Breast epithelium (tissue), 4 donors: ENCODE results near the gene ADGRG1. TPM values are rescaled to one million over a fixed set of nuclear protein-coding genes. Genes with fewer than 3 reads are reported as not detected.

Experiments
- DNase-seq, 2 donors: peaks; one replicate each; pipeline ENCODE4 v3.0.0-alpha.2; 2019; ENCODE audit warnings: low spot score in 2 of 2
- H3K27ac ChIP-seq, 2 donors: fragments of 200-600 bp; sonication (generic) in 1 of 2; one replicate each; pipeline ENCODE4 v1.5.1; 2016 to 2019; ENCODE audit warnings: mild to moderate bottlenecking in 1 of 2
- H3K27me3 ChIP-seq, 2 donors: fragments of 200-600 bp; sonication (generic) in 1 of 2; one replicate each; pipeline versions ENCODE4 v1.5.1 to v1.6.0; 2017 to 2019; ENCODE audit warnings: control low read depth in 1 of 2, mild to moderate bottlenecking in 1 of 2
- H3K36me3 ChIP-seq: fragments of 200-600 bp; one replicate; pipeline ENCODE4 v1.5.1; 2019
- H3K4me1 ChIP-seq, 2 donors: fragments of 200-600 bp; sonication (generic); one replicate each; pipeline ENCODE4 v1.5.1; 2016 to 2019; ENCODE audit warnings: control low read depth in 1 of 2
- H3K4me3 ChIP-seq, 3 donors: fragments of 200-600 bp; sonication (generic); 1 replicate in 2 of 3; 2 replicates in 1 of 3; pipeline ENCODE4 v1.5.1; 2016 to 2019; ENCODE audit warnings: mild to moderate bottlenecking in 3 of 3, moderate library complexity in 2 of 3
- H3K9me3 ChIP-seq, 2 donors: fragments of 200-600 bp; sonication (generic) in 1 of 2; one replicate each; pipeline ENCODE4 v1.5.1; 2016 to 2019; ENCODE audit warnings: control low read depth in 1 of 2
- CTCF ChIP-seq, 3 donors: fragments of 450-650 bp; IDR thresholded peaks; one replicate each; pipeline ENCODE4 v1.5.1; 2016 to 2017; ENCODE audit warnings: antibody characterized with exemption in 3 of 3, mild to moderate bottlenecking in 3 of 3, moderate library complexity in 3 of 3
- POLR2A ChIP-seq: fragments of 450-650 bp; IDR thresholded peaks from one replicate; pipeline ENCODE4 v1.6.1; 2016; ENCODE audit warnings: antibody characterized with exemption, mild to moderate bottlenecking, moderate library complexity
- POLR2AphosphoS5 ChIP-seq, 3 donors: sonication (generic); formaldehyde crosslinking; IDR thresholded peaks; one replicate each; pipeline ENCODE4 v1.6.1; 2017; ENCODE audit warnings: antibody characterized with exemption in 3 of 3
- intact Hi-C: fragments of 100-400 bp; cut with DNase I; formaldehyde crosslinking; loops from one replicate; pipeline ENCODE4 v1.15.1; 2023; ENCODE audit warnings: low total_unique reads
- total RNA-seq, 3 donors: library from RNA; depleted of rRNA; stranded (reverse); fragments of >200 nt; gene quantifications; one replicate each; pipeline ENCODE4 v1.1.0, GENCODE V29; 2016

Gene ADGRG1
- total RNA-seq, 3 donors from 2014 or later: 9.4 to 54.1 (median 34.0) TPM

- DNase-seq: peak in 1 of 2 donors; percentile 24
- H3K36me3 ChIP-seq: no peaks in the 10 kb centered on the region
- H3K27me3 ChIP-seq: no peaks in the 10 kb centered on the region
- H3K4me1 ChIP-seq: no peaks in the 10 kb centered on the region
- no peak overlapping the region for H3K4me3 ChIP-seq
- H3K27ac ChIP-seq: no peak overlapping the region
- TF ChIP-seq POLR2A (no peak), POLR2AphosphoS5 (IDR thresholded peaks at IDR 0.05) (no peak), CTCF (IDR thresholded peaks at IDR 0.05) (no peak)
- intact Hi-C loops: no loop called here
- H3K9me3 ChIP-seq: no peaks in the 10 kb centered on the region
Observed at GRCh38 chr16:57609541-57610401, 18.7 kb upstream of the ADGRG1 start.

- no peak for DNase-seq
- no peaks in the 10 kb centered on the region for H3K36me3 ChIP-seq
Observed at GRCh38 chr16:57610611-57611010, 17.8 kb upstream of the ADGRG1 start.

GRCh38 chr16:57611181-57611580 is 17.2 kb upstream of the ADGRG1 start:
- intact Hi-C loops: no loop called here
- no peak overlapping the region for H3K27ac ChIP-seq
- no peak for DNase-seq

More at GRCh38 chr16:57610611-57611010, 17.8 kb upstream of the ADGRG1 start:
- no peaks in the 10 kb centered on the region for H3K9me3 ChIP-seq
- no peak for TF ChIP-seq POLR2A
- TF ChIP-seq CTCF (IDR thresholded peaks at IDR 0.05): no peak
- TF ChIP-seq POLR2AphosphoS5 (IDR thresholded peaks at IDR 0.05): no peak
- H3K27ac ChIP-seq: no peak overlapping the region
- no peaks in the 10 kb centered on the region for H3K4me1 ChIP-seq
- no peaks in the 10 kb centered on the region for H3K27me3 ChIP-seq
- no peak overlapping the region for H3K4me3 ChIP-seq
- intact Hi-C loops: no loop called here

GRCh38 chr16:57611706-57612105 is 16.7 kb upstream of the ADGRG1 start:
- no peak for DNase-seq
- Histone ChIP-seq H3K4me1 (no peaks in the 10 kb centered on the region), H3K9me3 (no peaks in the 10 kb centered on the region), H3K27ac (no peak overlapping the region), H3K36me3 (no peaks in the 10 kb centered on the region), H3K27me3 (no peaks in the 10 kb centered on the region), H3K4me3 (no peak overlapping the region)
- intact Hi-C loops: no loop called here
- no peak for TF ChIP-seq POLR2AphosphoS5 (IDR thresholded peaks at IDR 0.05)
- no peak for TF ChIP-seq CTCF (IDR thresholded peaks at IDR 0.05)
- TF ChIP-seq POLR2A: no peak

More at GRCh38 chr16:57611181-57611580, 17.2 kb upstream of the ADGRG1 start:
- Histone ChIP-seq H3K9me3 (no peaks in the 10 kb centered on the region), H3K4me3 (no peak overlapping the region), H3K27me3 (no peaks in the 10 kb centered on the region), H3K36me3 (no peaks in the 10 kb centered on the region), H3K4me1 (no peaks in the 10 kb centered on the region)
- TF ChIP-seq POLR2A: no peak
- no peak for TF ChIP-seq POLR2AphosphoS5 (IDR thresholded peaks at IDR 0.05)
- no peak for TF ChIP-seq CTCF (IDR thresholded peaks at IDR 0.05)

- no peaks in the 10 kb centered on the region for H3K27me3 ChIP-seq
- no peaks in the 10 kb centered on the region for H3K36me3 ChIP-seq
- no peak overlapping the region for H3K27ac ChIP-seq
- TF ChIP-seq POLR2A (no peak), POLR2AphosphoS5 (IDR thresholded peaks at IDR 0.05) (no peak), CTCF (IDR thresholded peaks at IDR 0.05) (no peak)
- H3K9me3 ChIP-seq: no peaks in the 10 kb centered on the region
- H3K4me1 ChIP-seq: no peaks in the 10 kb centered on the region
- DNase-seq: peak in 1 of 2 donors; percentile 17
- intact Hi-C loops: no loop called here
- no peak overlapping the region for H3K4me3 ChIP-seq
Observed at GRCh38 chr16:57612494-57612893, 15.9 kb upstream of the ADGRG1 start.
